Smooth muscle cell (in vitro differentiated cells): ENCODE data around the gene SCNN1B. TPM values are rescaled to one million over a fixed set of nuclear protein-coding genes. Genes with fewer than 3 reads are reported as not detected.

Experiments used
- DNase-seq: peaks from one replicate; lab custom pipeline; 2025; ENCODE audit not compliant: unreplicated experiment; lab: John Stamatoyannopoulos, UW
- H2AFZ ChIP-seq: fragments of 200-600 bp; sonication (generic); 2 replicates; pipeline ENCODE4 v1.6.0; 2016; ENCODE audit warnings: antibody characterized with exemption, low read depth, mild to moderate bottlenecking
- H3F3A ChIP-seq: fragments of 200-600 bp; sonication (generic); 2 replicates; pipeline ENCODE4 v1.6.0; 2017; ENCODE audit warnings: antibody characterized with exemption, low read depth
- H3K27ac ChIP-seq: fragments of 200-600 bp; sonication (generic); 2 replicates; pipeline ENCODE4 v1.5.1; 2016; ENCODE audit warnings: low read depth, mild to moderate bottlenecking
- H3K27me3 ChIP-seq: fragments of 200-600 bp; sonication (generic); 2 replicates; pipeline ENCODE4 v1.6.1; 2016; ENCODE audit warnings: low read depth, mild to moderate bottlenecking
- H3K36me3 ChIP-seq: fragments of 200-600 bp; sonication (generic); 2 replicates; pipeline ENCODE4 v1.5.1; 2016; ENCODE audit warnings: low read depth
- H3K4me1 ChIP-seq: fragments of 200-600 bp; sonication (generic); 2 replicates; pipeline ENCODE4 v1.5.1; 2016; ENCODE audit warnings: low read depth
- H3K4me2 ChIP-seq: fragments of 200-600 bp; sonication (generic); 2 replicates; pipeline ENCODE4 v1.6.0; 2016; ENCODE audit warnings: mild to moderate bottlenecking
- H3K4me3 ChIP-seq: fragments of 200-600 bp; sonication (generic); 2 replicates; pipeline ENCODE4 v1.5.1; 2016; ENCODE audit warnings: mild to moderate bottlenecking
- H3K79me2 ChIP-seq: fragments of 200-600 bp; sonication (generic); 2 replicates; pipeline ENCODE4 v1.6.0; 2016; ENCODE audit warnings: low read depth, mild to moderate bottlenecking
- H3K9ac ChIP-seq: fragments of 200-600 bp; sonication (generic); 2 replicates; pipeline ENCODE4 v1.6.0; 2016; ENCODE audit warnings: low read depth
- H3K9me3 ChIP-seq: fragments of 200-600 bp; sonication (generic); replicated peaks from 2 replicates; pipeline ENCODE4 v1.5.1; 2016; ENCODE audit warnings: low read depth
- H4K20me1 ChIP-seq: fragments of 200-600 bp; sonication (generic); 2 replicates; pipeline ENCODE4 v1.6.0; 2016; ENCODE audit warnings: low read depth
- WGBS: methylation state at CpG from one replicate; pipeline ENCODE4 v1.1.7; 2016; ENCODE audit warnings: low lambda C conversion rate; 5-methylcytosine and 5-hydroxymethylcytosine counted together
- polyA plus RNA-seq: library from polyadenylated mRNA; unstranded; fragments of >200 nt; fragmentation: Nextera tagmentation; extraction: Ambion mirVana; gene quantifications from 2 replicates; pipeline ENCODE4 v1.2.1, GENCODE V29; 2016
- total RNA-seq: library from RNA; depleted of rRNA; stranded (reverse); fragments of >200 nt; gene quantifications from 2 replicates; pipeline ENCODE4 v1.2.3, GENCODE V29; 2014
- TF ChIP-seq, protein P1 (sequence below): fragments of 200-600 bp; sonication (generic); IDR thresholded peaks from 2 replicates; pipeline ENCODE4 v1.5.1; 2017; ENCODE audit warnings: borderline replicate concordance, mild to moderate bottlenecking, antibody characterized with exemption; ENCODE audit not compliant: insufficient read depth, poor library complexity, severe bottlenecking

Gene SCNN1B
- total and polyA plus RNA-seq, 2 experiments from 2014 or later: not detected

GRCh38 chr16:23280483-23280967 is 21.6 kb upstream of the SCNN1B start:
- Histone ChIP-seq H3K9me3 (no peaks in the 10 kb centered on the region), H2AFZ (no peak overlapping the region), H3K9ac (no peak overlapping the region), H3K79me2 (no peaks in the 10 kb centered on the region), H3K4me1 (no peaks in the 10 kb centered on the region), H3K4me3 (no peak overlapping the region), H3K27ac (no peak overlapping the region), H3K4me2 (no peak overlapping the region), H3K27me3 (peaks cover 2% of the 10 kb centered on the region), H4K20me1 (no peaks in the 10 kb centered on the region), H3F3A (no peaks in the 10 kb centered on the region), H3K36me3 (no peaks in the 10 kb centered on the region)
- 79% methylated on average over 6 of the region's 6 CpGs for WGBS
- TF ChIP-seq, protein P1, sequence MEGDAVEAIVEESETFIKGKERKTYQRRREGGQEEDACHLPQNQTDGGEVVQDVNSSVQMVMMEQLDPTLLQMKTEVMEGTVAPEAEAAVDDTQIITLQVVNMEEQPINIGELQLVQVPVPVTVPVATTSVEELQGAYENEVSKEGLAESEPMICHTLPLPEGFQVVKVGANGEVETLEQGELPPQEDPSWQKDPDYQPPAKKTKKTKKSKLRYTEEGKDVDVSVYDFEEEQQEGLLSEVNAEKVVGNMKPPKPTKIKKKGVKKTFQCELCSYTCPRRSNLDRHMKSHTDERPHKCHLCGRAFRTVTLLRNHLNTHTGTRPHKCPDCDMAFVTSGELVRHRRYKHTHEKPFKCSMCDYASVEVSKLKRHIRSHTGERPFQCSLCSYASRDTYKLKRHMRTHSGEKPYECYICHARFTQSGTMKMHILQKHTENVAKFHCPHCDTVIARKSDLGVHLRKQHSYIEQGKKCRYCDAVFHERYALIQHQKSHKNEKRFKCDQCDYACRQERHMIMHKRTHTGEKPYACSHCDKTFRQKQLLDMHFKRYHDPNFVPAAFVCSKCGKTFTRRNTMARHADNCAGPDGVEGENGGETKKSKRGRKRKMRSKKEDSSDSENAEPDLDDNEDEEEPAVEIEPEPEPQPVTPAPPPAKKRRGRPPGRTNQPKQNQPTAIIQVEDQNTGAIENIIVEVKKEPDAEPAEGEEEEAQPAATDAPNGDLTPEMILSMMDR: no peak
- DNase-seq: no peak

DNA sequence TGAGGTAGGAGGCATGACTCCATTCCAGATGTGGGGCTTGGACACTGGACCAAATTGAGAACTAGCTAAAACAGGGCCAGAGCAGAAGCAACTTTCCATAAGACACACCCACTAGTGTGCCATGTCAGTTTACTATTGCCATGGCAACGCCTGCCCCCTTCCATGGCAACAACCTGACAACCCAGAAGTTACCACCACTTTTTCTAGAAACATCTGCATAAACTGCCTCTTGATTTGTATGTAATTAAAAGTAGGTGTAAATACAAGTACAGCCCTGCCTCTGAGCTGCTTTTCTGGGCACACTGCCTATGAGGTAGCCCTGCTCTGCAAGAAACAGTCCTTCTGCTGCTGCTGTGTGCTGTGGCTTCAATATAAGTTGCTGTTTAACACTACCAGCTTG is 19.5 kb upstream of the SCNN1B start:
- Histone ChIP-seq H4K20me1 (no peaks in the 10 kb centered on the region), H3K36me3 (no peaks in the 10 kb centered on the region), H3K9me3 (no peaks in the 10 kb centered on the region), H3K4me2 (no peak overlapping the region), H3K4me3 (no peak overlapping the region), H3K79me2 (no peaks in the 10 kb centered on the region), H3K4me1 (no peaks in the 10 kb centered on the region), H3K27ac (no peak overlapping the region), H3F3A (no peaks in the 10 kb centered on the region), H3K27me3 (no peaks in the 10 kb centered on the region), H2AFZ (no peak overlapping the region), H3K9ac (no peak overlapping the region)
- WGBS: 86% methylated on average over 1 of the region's 1 CpG
- TF ChIP-seq, protein P1: no peak
- no peak for DNase-seq

GRCh38 chr16:23283571-23283970 is 18.5 kb upstream of the SCNN1B start:
- Histone ChIP-seq H3K4me1 (no peaks in the 10 kb centered on the region), H3F3A (no peaks in the 10 kb centered on the region), H3K4me3 (no peak overlapping the region), H2AFZ (no peak overlapping the region), H3K27ac (no peak overlapping the region), H3K9me3 (no peaks in the 10 kb centered on the region), H3K4me2 (no peak overlapping the region), H3K79me2 (no peaks in the 10 kb centered on the region), H3K27me3 (no peaks in the 10 kb centered on the region), H4K20me1 (no peaks in the 10 kb centered on the region), H3K9ac (no peak overlapping the region), H3K36me3 (no peaks in the 10 kb centered on the region)
- TF ChIP-seq, protein P1: no peak
- DNase-seq: no peak
- WGBS: 87% methylated on average over 2 of the region's 2 CpGs

- TF ChIP-seq, protein P1: no peak
- no peaks in the 10 kb centered on the region for H3K9me3 ChIP-seq
These were observed 17.5 kb upstream of the SCNN1B start for GRCh38 chr16:23284584-23284983.

More at GRCh38 chr16:23284584-23284983, 17.5 kb upstream of the SCNN1B start:
- no peak overlapping the region for H3K9ac ChIP-seq
- no peaks in the 10 kb centered on the region for H3K36me3 ChIP-seq
- no peaks in the 10 kb centered on the region for H3K79me2 ChIP-seq
- H3K27ac ChIP-seq: no peak overlapping the region
- 87% methylated on average over 2 of the region's 2 CpGs for WGBS
- no peak overlapping the region for H3K4me3 ChIP-seq
- H3K4me1 ChIP-seq: no peaks in the 10 kb centered on the region
- no peaks in the 10 kb centered on the region for H4K20me1 ChIP-seq
- no peaks in the 10 kb centered on the region for H3F3A ChIP-seq
- H2AFZ ChIP-seq: no peak overlapping the region
- no peaks in the 10 kb centered on the region for H3K27me3 ChIP-seq
- H3K4me2 ChIP-seq: no peak overlapping the region
- DNase-seq: no peak
